ENCODE data around the gene CYLD.

CYLD gene

DNA sequence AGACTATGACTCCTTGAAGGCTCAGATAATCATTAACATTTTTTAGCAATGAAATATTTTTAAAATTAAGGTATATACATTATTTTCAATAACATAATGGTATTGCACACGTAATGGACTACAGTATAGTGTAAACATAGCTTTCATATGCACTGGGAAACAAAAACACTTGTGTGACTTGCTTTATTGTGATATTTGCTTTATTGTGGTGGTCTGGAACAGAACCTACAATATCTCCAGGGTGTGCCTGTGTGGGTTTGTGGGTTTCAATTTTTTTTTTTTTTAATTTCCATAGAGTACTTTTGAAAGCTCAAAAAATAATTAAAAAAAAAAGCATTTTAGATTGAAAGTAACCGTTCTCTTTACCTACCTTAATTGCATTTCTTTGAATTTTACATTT, 25.3 kb downstream of the CYLD start:
- Mint-ChIP-seq H3K9me3 (peaks cover 29% of the 10 kb centered on the region), H3K4me1 (ENCODE audit: low read depth) (peaks cover 52% of the 10 kb centered on the region), H3K4me3 (no peak overlapping the region), H3K27me3 (ENCODE audit: low read depth) (no peaks in the 10 kb centered on the region), H3K36me3 (ENCODE audit: low read depth) (peaks cover 83% of the 10 kb centered on the region), H3K27ac (no peak overlapping the region)

GRCh38 chr16:50771366-50771765, 29.5 kb downstream of the CYLD start:
- Mint-ChIP-seq H3K36me3 (ENCODE audit: low read depth) (peaks cover 70% of the 10 kb centered on the region), H3K4me1 (ENCODE audit: low read depth) (peaks cover 33% of the 10 kb centered on the region)

DNA sequence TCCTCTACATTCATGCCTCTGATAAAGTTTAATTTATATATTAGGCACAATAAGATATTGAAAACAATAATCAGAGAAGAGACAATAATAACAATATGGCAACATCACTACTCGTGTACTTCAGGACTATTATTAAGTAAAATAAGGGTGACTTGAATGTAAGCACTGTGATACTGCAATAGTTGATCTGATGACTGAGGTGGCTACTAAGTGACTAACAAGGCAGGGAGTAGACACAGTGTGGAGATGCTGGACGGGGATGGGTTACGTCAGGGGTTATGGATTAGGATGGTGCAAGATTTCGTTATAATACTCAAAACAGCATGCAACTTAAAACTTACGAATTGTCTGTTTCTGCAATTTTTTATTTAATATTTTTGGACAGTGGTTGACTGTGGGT, 32.5 kb downstream of the CYLD start:
- Mint-ChIP-seq H3K4me1 (ENCODE audit: low read depth) (peaks cover 29% of the 10 kb centered on the region), H3K36me3 (ENCODE audit: low read depth) (peaks cover 59% of the 10 kb centered on the region), H3K27ac (no peak overlapping the region), H3K27me3 (ENCODE audit: low read depth) (no peaks in the 10 kb centered on the region), H3K9me3 (peaks cover 4% of the 10 kb centered on the region), H3K4me3 (no peak overlapping the region)

More at GRCh38 chr16:50771366-50771765, 29.5 kb downstream of the CYLD start:
- Mint-ChIP-seq H3K27me3 (ENCODE audit: low read depth) (no peaks in the 10 kb centered on the region), H3K27ac (no peak overlapping the region), H3K4me3 (no peak overlapping the region), H3K9me3 (peaks cover 17% of the 10 kb centered on the region)

- H3K27me3 Mint-ChIP-seq (ENCODE audit: low read depth), result no peaks in the 10 kb centered on the region
- H3K4me1 Mint-ChIP-seq (ENCODE audit: low read depth), result peaks cover 28% of the 10 kb centered on the region
- no peaks in the 10 kb centered on the region for H3K9me3 Mint-ChIP-seq
- H3K27ac Mint-ChIP-seq, result no peak overlapping the region
- no peak overlapping the region for H3K4me3 Mint-ChIP-seq
- H3K36me3 Mint-ChIP-seq (ENCODE audit: low read depth), result peaks cover 61% of the 10 kb centered on the region
These were observed 33.1 kb downstream of the CYLD start for GRCh38 chr16:50774960-50775359.

GRCh38 chr16:50776037-50776436, 34.2 kb downstream of the CYLD start:
- Mint-ChIP-seq H3K27ac (no peak overlapping the region), H3K36me3 (ENCODE audit: low read depth) (peaks cover 58% of the 10 kb centered on the region), H3K4me3 (no peak overlapping the region), H3K9me3 (no peaks in the 10 kb centered on the region), H3K4me1 (ENCODE audit: low read depth) (peaks cover 32% of the 10 kb centered on the region), H3K27me3 (ENCODE audit: low read depth) (no peaks in the 10 kb centered on the region)

DNA sequence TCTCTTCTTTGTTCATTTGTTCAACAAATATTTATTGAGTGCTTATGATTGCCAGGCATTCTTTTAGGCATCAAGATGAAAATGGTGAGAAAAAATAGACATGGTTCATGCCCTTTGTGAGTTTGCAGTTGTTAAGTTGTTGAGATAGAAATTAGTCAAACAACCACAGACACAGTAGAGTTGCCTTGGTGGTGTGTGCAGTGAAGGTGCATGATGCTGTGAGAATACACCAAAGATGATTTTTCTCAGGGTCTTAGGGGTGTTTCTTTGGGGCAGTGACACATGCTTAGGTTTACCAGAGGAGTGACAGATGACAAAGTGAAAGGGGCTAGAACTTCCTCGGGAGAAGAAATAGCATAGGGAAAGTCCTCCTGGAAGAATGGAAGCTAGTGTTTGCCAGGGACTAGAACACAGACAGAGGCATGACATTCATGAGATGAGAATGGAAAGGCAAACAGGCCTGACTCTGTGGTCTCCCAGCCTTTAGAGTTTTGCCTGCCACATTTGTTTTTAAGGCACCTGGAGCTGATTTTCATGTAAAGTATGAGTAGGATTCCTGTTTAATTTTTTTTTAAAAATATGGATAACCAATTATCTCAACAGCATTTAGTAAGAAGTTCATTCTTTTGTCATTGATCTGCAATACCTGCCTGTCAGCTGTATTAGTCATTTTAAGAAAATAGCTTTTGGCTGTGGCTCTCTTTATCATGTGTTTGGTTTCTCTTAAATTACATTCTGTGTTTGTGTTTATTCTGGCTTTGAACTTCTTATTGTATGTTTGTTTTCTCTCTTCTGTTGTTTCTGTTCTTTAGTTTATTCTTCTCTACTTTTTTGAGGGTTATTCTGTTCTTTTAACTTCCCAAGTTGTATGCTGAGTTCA, 36.6 kb downstream of the CYLD start:
- Mint-ChIP-seq H3K27me3 (ENCODE audit: low read depth) (no peaks in the 10 kb centered on the region), H3K9me3 (no peaks in the 10 kb centered on the region), H3K27ac (peak overlapping the region; percentile 60), H3K4me3 (no peak overlapping the region), H3K4me1 (ENCODE audit: low read depth) (peaks cover 39% of the 10 kb centered on the region), H3K36me3 (ENCODE audit: low read depth) (peaks cover 57% of the 10 kb centered on the region)

DNA sequence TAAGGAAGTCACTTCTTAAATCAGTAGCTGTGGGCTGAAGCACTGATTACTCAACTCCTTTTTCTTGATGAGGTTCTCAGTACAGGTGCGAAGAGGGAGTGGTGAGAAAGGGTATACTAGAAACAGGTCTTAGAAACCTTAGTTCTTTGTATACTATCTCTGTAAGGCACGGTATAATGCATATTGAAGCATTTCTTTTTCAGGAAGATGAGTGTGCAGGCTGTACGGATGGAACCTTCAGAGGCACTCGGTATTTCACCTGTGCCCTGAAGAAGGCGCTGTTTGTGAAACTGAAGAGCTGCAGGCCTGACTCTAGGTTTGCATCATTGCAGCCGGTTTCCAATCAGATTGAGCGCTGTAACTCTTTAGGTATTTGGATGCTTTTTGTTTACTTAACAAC, 39.2 kb downstream of the CYLD start:
- Mint-ChIP-seq H3K9me3 (no peaks in the 10 kb centered on the region), H3K4me3 (no peak overlapping the region), H3K27me3 (ENCODE audit: low read depth) (no peaks in the 10 kb centered on the region), H3K27ac (peak overlapping the region; percentile 73), H3K36me3 (ENCODE audit: low read depth) (peaks cover 62% of the 10 kb centered on the region), H3K4me1 (ENCODE audit: low read depth) (peaks cover 37% of the 10 kb centered on the region)

DNA sequence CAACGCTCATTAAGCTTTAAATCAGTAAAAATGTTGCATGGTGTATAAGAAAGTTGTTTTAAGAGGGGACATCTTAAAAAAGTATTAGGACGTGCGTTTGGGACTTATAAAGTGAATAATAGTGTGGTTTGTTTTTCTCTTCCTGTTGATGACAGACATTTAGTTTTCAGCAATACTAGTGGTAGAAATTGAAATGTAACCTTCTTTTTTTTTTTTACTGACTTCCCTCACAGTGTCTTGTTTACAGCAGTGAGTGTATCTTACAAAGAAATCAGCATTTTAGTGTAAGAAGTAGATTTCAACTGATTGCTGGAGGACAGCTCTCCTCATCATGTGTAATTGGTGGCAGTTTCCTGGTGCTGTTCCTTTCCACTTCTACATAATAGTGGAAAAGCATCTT, 39.6 kb downstream of the CYLD start:
- H3K27me3 Mint-ChIP-seq (ENCODE audit: low read depth), result no peaks in the 10 kb centered on the region
- no peak overlapping the region for H3K4me3 Mint-ChIP-seq
- peaks cover 66% of the 10 kb centered on the region for H3K36me3 Mint-ChIP-seq (ENCODE audit: low read depth)
- peak overlapping the region; percentile 73 for H3K27ac Mint-ChIP-seq
- H3K4me1 Mint-ChIP-seq (ENCODE audit: low read depth), result peaks cover 37% of the 10 kb centered on the region
- H3K9me3 Mint-ChIP-seq, result no peaks in the 10 kb centered on the region

- H3K36me3 Mint-ChIP-seq (ENCODE audit: low read depth), result peaks cover 76% of the 10 kb centered on the region
- peaks cover 10% of the 10 kb centered on the region for H3K4me1 Mint-ChIP-seq (ENCODE audit: low read depth)
- H3K27me3 Mint-ChIP-seq (ENCODE audit: low read depth), result no peaks in the 10 kb centered on the region
- H3K4me3 Mint-ChIP-seq, result no peak overlapping the region
- H3K27ac Mint-ChIP-seq, result no peak overlapping the region
- peaks cover 8% of the 10 kb centered on the region for H3K9me3 Mint-ChIP-seq
These were observed 47.9 kb downstream of the CYLD start for GRCh38 chr16:50789757-50790156.

- Mint-ChIP-seq H3K4me3 (no peak overlapping the region), H3K9me3 (peaks cover 8% of the 10 kb centered on the region), H3K27ac (no peak overlapping the region), H3K36me3 (ENCODE audit: low read depth) (peaks cover 76% of the 10 kb centered on the region), H3K4me1 (ENCODE audit: low read depth) (peaks cover 5% of the 10 kb centered on the region), H3K27me3 (ENCODE audit: low read depth) (no peaks in the 10 kb centered on the region)
These were observed 49.6 kb downstream of the CYLD start for GRCh38 chr16:50791522-50791921.

DNA sequence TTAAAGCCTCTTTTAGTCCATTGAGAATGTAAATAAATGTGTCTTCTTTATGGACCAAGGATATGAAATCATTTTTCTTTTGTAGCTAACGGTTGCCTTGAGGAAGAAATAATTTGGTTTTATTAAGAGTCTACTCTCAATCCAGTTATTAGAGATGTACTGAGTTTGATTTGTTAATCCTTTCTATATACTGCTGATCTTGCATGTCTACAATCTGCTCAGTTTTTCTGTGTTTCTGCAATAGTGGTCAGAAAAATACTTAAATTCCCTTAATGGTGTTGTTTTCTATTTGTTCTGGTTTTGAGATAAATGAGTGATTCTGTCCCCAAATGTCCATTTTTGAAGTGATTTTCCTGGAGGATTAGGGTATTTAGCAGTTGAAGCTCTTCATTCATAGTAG, 54.9 kb downstream of the CYLD start:
- H3K27ac Mint-ChIP-seq, result no peak overlapping the region
- no peaks in the 10 kb centered on the region for H3K9me3 Mint-ChIP-seq
- peaks cover 5% of the 10 kb centered on the region for H3K4me1 Mint-ChIP-seq (ENCODE audit: low read depth)
- no peak overlapping the region for H3K4me3 Mint-ChIP-seq
- H3K36me3 Mint-ChIP-seq (ENCODE audit: low read depth), result peaks cover 59% of the 10 kb centered on the region
- H3K27me3 Mint-ChIP-seq (ENCODE audit: low read depth), result no peaks in the 10 kb centered on the region

DNA sequence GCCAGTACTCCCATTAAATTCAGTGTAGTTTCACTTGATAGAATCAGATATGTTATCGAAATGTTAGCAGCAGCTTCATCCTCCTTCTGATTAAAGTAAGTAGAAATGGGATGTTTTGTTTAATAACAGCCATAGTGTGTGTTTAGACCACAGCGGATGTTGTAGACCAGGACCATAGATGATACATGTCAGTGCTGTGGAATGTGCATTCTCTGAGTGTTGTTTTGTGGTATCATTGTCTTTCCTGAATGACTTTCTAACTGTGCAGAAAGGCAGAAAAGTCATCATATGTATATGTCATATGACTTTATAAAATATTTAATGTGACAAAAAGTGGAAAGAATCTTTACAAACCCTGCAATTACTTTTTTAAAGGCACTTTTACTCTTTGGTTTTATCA, 55.6 kb downstream of the CYLD start:
- no peak overlapping the region for H3K27ac Mint-ChIP-seq

DNA sequence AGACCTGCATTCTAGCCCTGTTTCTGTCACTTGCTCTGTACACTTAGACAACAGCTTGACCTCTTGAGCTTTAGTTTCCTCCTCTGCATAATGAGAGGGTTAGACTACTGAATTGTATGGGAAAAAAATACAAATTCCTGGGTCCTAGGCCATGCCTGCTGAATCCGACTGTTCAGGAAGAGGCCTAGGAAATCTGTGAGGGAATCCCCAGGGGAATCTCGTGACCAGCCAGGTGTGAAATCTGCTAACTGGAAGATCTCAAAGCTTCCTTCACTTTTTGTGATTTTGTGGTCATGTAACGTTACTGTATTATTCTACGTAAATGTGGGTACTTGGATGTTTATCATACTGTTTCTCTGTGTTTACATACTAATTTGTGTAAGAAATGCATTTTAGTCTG, 58.2 kb downstream of the CYLD start:
- Mint-ChIP-seq H3K27me3 (ENCODE audit: low read depth) (no peaks in the 10 kb centered on the region), H3K9me3 (no peaks in the 10 kb centered on the region), H3K27ac (no peak overlapping the region)

More for the DNA sequence above, 55.6 kb downstream of the CYLD start:
- Mint-ChIP-seq H3K4me1 (ENCODE audit: low read depth) (peaks cover 5% of the 10 kb centered on the region), H3K27me3 (ENCODE audit: low read depth) (no peaks in the 10 kb centered on the region), H3K36me3 (ENCODE audit: low read depth) (peaks cover 55% of the 10 kb centered on the region), H3K4me3 (no peak overlapping the region), H3K9me3 (no peaks in the 10 kb centered on the region)

GRCh38 chr16:50801036-50801435, 59.1 kb downstream of the CYLD start:
- H3K4me3 Mint-ChIP-seq, result no peak overlapping the region
- no peak overlapping the region for H3K27ac Mint-ChIP-seq
- peaks cover 31% of the 10 kb centered on the region for H3K36me3 Mint-ChIP-seq (ENCODE audit: low read depth)
- peaks cover 10% of the 10 kb centered on the region for H3K4me1 Mint-ChIP-seq (ENCODE audit: low read depth)
- H3K27me3 Mint-ChIP-seq (ENCODE audit: low read depth), result no peaks in the 10 kb centered on the region
- H3K9me3 Mint-ChIP-seq, result no peaks in the 10 kb centered on the region

More for the DNA sequence above, 58.2 kb downstream of the CYLD start:
- H3K36me3 Mint-ChIP-seq (ENCODE audit: low read depth), result peaks cover 37% of the 10 kb centered on the region
- peaks cover 5% of the 10 kb centered on the region for H3K4me1 Mint-ChIP-seq (ENCODE audit: low read depth)
- no peak overlapping the region for H3K4me3 Mint-ChIP-seq

GRCh38 chr16:50802000-50802399, 60.1 kb downstream of the CYLD start:
- Mint-ChIP-seq H3K4me1 (ENCODE audit: low read depth) (peaks cover 14% of the 10 kb centered on the region), H3K27ac (no peak overlapping the region), H3K4me3 (no peak overlapping the region), H3K36me3 (ENCODE audit: low read depth) (peaks cover 22% of the 10 kb centered on the region), H3K9me3 (no peaks in the 10 kb centered on the region), H3K27me3 (ENCODE audit: low read depth) (no peaks in the 10 kb centered on the region)

All from T-helper 1 cell treated with Interleukin-12 subunit alpha and Interleukin-12 subunit beta and Interleukin-4 antibody, amounts not matched to agents 30 μg/mL and 1 μg/mL, for 36 hours (primary cell).